EH (cell line): ENCODE results near the gene MAGED2.
"Not testable (repeated sequence)": the region's sequence is repeated elsewhere in the genome, so short reads cannot be mapped to it uniquely, and the experiment has no call there.

ENCODE experiments used
- DNase-seq: peaks from one replicate; pipeline ENCODE4 v3.0.0-alpha.2; 2015; ENCODE audit warnings: low read depth

MAGED2 gene

GRCh38 chrX:54818221-54818620, 10.7 kb downstream of the MAGED2 start:
- no peak for DNase-seq

- DNase-seq: no peak
Observed at GRCh38 chrX:54819201-54819600, 11.7 kb downstream of the MAGED2 start.

GRCh38 chrX:54820737-54821136, 13.2 kb downstream of the MAGED2 start:
- DNase-seq: no peak

- DNase-seq: no peak
Observed at GRCh38 chrX:54821310-54821709, 13.8 kb downstream of the MAGED2 start.

GRCh38 chrX:54824195-54824594, 16.6 kb downstream of the MAGED2 start:
- no peak for DNase-seq

- no peak for DNase-seq
Observed at GRCh38 chrX:54824722-54825121, 17.2 kb downstream of the MAGED2 start.

- no peak for DNase-seq
Observed at GRCh38 chrX:54825716-54826438, 18.3 kb downstream of the MAGED2 start.

GRCh38 chrX:54826598-54826997, 19.1 kb downstream of the MAGED2 start:
- DNase-seq: peak; percentile 20

GRCh38 chrX:54838583-54838982, 31.0 kb downstream of the MAGED2 start:
- DNase-seq: no peak

- not testable (repeated sequence) for DNase-seq
Observed at GRCh38 chrX:54841184-54841874, 33.8 kb downstream of the MAGED2 start.

- DNase-seq: no peak
Observed at GRCh38 chrX:54842607-54843006, 35.1 kb downstream of the MAGED2 start.

- no peak for DNase-seq
Observed at GRCh38 chrX:54843050-54843449, 35.5 kb downstream of the MAGED2 start.

GRCh38 chrX:54847700-54848099, 40.2 kb downstream of the MAGED2 start:
- DNase-seq: not testable (repeated sequence)

GRCh38 chrX:54865208-54865607, 57.7 kb downstream of the MAGED2 start:
- no peak for DNase-seq
